Activated T-cell treated with anti-CD3 and anti-CD28 coated beads for 24 hours (primary cell): Measurements from ENCODE around the gene MIA2.
"Not testable (repeated sequence)": the region's sequence is repeated elsewhere in the genome, so short reads cannot be mapped to it uniquely, and the experiment has no call there.

Source experiments
- DNase-seq: peaks from one replicate; pipeline ENCODE4 v3.0.0-alpha.2; 2020; ENCODE audit warnings: low read depth

The MIA2 gene

DNA sequence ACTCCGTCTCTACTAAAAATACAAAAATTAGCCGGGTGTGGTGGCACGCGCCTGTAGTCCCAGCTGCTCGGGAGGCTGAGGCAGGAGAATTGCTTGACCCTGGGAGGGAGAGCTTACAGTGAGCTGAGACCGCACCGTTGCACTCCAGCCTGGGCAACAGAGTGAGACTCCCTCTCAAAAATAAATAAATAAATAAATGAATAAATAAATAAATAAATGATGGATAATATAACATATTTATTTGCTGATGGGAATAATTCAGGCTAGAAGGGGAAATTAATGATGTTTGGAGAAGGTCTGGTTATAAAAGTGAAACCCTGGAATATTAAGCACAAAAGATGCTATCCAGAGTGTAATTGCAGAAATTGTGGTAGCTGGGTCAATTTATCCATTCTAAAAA is 107.4 kb downstream of the MIA2 start:
- not testable (repeated sequence) for DNase-seq

DNA sequence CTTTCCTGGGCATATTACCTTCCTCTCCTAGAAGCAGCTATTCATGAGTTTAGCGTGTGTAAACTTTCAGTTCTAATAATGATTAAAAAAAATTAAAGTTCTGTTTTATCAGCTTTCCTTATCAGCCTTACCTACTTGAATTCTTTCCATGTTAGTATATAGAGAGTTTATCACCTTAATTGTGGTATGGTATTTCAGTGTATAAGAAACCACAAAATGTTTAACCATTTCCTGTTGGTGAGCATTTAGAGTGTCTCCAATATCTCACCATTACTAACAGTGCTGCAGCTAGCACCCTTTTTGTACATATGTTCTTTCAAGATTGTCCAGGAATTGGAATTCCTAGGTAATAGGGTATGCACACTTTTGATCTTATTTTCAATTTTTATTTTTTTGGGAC is 109.1 kb downstream of the MIA2 start:
- DNase-seq, result no peak

DNA sequence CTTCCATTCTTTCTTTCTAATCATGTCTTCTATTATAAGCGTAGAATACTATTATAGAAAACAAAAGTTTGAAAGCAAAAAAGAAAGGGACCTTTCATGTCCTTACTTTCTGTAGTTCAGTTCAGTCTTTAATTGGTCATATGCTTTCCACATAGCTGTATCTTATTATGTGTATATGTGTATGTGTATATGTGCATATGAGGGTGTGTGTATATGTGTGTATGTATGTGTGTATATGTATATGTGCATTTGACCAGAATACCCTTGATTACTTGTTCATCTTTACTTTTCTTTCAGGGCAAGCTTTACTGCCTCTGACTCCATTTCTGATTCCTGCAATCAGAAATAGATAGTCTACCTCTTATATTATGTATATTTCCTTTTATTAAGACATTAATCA is 109.9 kb downstream of the MIA2 start:
- no peak for DNase-seq

DNA sequence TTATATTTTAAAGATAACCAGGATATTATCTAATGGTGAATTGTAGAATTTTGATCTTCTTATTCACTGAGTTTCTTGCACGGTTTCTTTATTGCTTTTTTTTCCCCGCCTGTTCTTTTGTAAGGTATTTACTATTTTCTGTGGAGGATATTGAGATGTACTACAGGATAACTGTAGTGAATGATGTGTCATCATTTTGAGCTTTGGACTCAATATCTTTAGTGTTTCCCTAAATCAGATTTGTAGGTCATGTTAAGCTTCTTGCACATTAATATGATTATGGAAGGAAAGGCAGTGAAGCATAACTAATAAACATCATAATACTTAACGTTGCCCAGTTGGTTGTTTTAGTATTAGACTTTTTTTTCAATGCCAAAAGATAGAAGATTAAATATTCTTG is 117.2 kb downstream of the MIA2 start:
- DNase-seq, result no peak

DNA sequence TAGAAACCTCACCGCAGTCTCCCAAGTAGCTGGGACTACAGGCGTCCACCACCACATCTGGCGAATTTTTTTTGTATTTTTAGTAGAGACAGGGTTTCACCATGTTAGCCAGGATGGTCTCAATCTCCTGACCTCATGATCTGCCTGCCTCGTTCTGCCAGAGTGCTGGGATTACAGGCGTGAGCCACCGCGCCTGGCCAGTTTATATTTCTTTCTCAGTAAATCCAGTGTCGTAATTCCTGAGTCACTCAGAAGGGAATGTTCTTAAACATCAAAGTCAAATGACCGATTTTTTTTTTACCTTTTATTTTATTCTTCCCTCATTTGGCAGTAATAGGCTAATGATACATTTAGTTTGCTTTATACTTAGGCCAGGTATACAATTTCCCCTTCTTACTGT is 118.0 kb downstream of the MIA2 start:
- no peak for DNase-seq

DNA sequence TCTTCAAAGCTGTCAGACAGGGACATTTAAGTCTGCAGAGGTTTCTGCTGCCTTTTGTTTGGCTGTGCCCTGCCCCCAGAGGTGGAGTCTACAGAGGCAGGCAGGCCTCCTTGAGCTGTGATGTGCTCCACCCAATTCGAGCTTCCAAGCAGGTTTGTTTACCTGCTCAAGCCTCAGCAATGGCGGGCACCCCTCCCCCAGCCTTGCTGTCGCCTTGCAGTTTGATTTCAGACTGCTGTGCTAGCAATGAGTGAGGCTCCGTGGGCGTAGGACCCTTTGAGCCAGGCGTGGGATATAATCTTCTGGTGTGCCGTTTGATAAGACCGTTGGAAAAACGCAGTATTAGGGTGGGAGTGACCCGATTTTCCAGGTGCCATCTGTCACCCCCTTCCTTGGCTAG is 125.4 kb downstream of the MIA2 start:
- DNase-seq, result not testable (repeated sequence)

DNA sequence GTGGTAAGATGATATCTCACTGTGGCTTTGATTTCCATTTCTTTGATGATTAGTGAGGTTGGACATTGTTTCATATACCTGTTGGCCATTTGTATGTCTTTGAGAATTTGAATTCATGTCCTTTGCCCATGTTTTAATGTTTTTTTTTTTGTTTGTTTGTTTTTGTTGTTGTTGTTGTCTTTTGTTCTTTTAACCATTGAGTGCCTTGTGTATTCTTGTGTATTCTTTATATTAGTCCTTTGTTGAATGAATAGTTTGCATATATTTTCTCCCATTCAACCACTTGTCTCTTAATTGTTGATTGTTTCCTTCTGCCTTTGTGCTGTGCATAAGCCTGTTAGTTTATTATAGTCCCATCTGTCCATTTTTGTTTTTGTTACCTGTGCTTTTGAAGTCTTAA is 126.6 kb downstream of the MIA2 start:
- no peak for DNase-seq

DNA sequence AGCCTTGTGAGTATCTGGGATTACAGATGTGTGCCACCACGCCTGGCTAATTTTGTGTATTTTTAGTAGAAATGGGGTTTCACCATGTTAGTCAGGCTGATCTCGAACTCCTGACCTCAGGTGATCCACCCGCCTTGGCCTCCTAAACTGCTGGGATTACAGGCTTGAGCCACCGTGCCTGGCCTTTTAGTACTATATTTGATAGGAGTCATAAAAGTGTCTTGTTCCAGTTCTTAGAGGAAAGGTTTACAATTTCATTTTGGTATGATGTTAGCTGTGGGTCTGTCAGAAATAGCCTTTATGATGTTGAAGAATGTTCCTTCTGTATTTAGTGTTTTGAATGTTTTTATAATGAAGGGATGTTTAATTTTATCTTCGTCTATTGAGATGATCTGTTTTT is 127.8 kb downstream of the MIA2 start:
- not testable (repeated sequence) for DNase-seq

DNA sequence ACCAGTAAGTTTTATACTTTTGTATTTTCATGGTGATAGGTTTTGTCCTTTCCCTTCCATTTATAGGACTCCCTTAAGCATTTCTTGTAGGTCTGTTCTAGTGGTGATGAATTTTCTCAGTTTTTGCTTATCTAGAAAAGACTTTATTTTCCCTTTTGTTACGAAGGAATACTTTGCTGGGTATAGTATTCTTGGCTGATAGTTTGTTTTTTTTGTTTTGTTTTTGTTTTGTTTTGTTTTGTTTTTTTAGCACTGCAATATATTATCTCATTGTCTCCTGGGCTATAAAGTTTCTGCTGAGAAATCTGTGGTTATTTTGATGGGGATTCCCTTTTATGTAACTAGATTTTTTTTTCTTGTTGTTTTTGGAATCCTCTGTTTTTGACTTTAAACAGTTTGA is 130.8 kb downstream of the MIA2 start:
- DNase-seq, result no peak

DNA sequence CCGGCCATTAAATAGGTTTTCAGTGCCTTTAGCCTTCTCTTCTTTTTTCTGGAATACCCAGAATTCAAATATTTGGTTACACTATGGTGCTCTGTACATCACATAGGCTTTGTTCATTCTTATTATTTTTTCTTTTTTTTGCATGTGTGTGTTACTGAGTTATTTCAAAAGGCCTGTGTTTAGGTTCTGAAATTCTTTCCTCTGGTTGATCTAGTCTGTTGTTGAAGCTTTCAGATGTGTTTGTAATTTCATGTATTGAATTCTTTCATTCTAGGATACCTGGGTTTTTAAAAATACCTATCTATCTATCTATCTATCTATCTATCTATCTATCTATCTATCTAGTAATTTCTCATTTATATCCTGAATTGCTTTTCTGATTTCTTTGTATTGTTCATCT is 131.6 kb downstream of the MIA2 start:
- no peak for DNase-seq

DNA sequence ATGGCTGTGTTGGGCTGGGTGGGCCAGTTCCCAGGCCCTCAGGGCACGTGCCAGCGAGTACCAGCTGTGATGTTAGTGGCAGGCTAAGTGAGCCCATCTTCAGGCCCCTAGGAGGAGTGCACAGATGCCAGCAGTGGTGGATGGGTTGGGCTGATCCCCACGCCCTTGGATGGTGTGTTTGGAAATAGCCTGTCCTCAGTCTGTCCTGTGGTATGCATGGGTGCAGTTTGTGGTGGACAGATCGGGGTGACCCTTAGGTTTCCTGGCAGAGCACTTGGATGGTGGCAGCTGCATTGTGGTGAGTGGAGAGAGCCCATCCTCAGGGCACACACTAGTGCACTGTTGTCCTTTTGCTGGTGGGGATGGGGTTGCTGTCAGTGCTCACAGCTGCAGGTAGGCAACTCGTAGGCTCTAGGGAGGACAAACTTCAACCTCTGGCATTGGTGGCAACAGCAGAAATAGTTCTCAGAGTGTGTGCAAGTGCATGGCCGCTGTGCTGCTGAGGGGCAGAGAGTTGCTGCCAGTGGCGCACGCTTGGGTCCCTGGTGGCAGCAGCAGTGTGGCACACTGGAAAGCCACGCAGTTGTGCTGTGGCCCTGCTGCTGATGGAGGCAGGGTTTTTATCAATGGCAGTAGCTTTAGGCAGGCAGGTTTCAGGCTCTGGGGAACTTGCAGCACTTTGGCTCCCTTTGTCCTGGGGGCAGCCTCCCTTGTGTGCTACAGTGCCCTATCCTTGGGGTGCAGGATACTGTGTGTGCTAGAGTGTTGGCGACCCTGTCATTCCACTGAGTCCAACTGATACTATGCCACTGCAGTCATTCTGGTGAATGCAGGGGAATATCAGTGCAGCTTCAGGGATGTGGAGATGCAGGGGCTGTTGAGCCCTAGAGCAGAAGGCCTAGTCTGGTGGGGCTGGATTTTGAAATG is 133.0 kb downstream of the MIA2 start:
- DNase-seq, result no peak

DNA sequence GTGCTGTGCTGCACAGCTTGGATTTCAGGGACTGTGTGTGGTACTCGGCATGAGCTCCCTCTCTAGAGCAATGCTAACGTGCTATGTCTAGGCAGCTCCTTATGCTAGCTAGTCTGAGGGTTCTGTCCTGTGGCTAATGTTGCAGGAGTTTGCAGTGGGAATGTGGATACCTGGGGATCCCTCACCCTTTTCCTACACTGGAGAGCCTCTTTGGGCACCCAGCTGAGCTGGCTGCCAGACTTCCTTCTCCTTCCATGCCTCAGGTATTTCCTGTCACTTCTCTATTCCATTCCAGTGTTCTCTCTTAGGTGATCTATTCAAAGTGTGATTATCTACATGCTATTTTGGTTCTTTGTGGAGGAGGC is 133.7 kb downstream of the MIA2 start:
- no peak for DNase-seq

DNA sequence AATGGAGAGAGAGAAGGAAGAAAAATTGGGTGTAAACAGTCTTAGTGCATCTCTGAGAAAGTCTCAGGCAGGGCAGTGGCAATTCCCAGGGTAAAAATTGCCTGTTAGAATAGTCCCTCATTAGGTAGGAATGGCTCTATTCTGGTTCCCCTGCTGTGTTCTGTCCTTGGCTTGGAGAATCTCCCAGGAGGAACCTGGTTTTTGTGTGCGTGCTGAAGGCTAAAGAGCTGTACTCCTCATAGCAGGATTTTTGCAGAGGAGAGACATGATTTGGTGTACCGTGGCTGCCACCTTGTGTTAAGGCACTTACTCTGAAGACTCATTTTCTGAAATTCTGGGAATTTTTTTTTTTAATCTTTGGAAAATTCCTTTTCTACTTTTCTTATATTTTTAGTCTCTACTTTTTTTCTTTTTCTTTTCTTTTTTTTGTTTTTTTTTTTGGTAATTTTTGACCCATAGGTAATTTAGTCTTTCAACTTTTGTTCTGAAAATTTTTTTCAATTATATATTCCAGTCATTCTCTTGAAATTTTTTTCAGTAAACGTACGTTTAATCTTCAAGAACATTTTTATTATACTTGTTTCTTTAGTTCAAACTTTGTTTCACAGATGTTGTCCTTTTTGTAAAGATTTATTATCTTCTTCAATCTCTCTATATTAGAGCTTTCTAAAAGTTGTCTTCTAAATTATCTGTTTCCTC is 134.7 kb downstream of the MIA2 start:
- no peak for DNase-seq

DNA sequence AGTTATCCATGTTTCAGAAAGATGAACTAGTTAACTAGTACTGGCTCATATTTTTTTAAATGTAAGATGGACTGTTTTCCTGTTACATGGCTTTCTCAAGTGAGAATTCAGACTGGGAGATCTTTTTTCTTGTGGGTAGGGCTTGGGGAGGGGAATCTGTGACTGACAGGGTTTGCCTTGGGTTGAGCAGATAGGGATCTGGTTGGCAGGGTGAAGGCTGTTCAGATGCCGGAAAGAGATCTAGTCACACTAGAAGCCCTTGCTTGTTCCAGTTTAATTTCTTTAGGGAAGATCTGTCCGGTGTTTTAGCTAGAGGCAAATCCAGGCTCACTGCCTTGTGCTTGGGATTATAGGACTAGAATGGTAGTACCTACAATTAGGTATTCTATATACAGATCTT is 135.3 kb downstream of the MIA2 start:
- DNase-seq, result no peak

DNA sequence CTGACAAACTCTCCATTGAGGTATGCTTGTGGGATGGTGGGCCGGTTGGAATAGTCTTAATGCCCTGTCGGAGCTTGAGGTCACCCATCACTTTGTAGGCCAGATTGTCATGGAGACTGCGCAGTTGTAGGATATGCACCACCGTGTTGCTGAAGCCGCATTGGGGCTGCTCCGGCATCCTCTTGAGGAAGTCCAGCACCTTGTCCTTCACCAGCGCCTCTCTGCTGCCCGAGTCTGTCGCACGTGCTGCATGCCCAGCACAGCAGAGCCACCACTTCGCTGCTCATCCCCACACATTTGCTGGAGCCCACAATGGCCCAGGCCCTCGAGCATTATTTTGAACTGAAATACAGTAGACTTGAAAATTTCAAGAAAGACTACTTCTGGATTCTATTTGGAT is 136.7 kb downstream of the MIA2 start:
- no peak for DNase-seq

DNA sequence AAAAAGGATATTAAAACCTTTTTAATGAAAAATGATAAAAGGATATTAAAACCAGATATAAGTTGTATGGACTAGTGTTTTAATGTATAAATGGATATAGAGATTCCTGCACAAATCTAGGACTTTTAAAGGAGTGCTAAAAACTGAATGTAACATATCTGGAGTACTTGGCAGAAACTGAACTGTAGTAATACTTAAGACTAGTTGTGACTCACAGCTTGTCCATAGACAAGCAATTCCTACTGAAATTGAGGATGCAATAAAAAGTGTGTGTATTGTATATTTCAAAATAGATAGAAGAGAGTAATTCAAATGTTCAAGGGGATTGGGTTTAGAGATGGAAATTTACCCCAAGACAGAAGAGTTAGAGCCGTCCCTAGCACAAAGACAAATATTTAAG is 138.9 kb downstream of the MIA2 start:
- DNase-seq, result no peak

DNA sequence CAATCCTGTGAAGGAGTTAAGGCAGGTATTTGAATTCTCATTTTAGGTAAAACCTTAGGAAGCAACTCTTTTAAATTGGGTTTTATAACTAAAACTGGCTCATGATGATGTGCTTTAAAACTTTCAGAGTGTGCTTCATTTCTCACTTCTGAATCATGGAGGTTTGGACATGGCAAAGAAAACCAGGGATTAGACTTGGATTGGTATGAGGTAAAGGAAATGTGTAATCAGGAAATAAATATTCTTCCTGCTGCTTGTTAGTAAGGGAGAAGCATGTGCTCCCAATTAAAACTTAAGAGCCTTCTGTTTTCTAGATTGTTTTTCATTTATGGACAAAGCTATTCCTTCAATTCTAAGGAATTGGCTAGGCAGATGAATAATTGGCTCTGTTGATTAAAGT is 141.1 kb downstream of the MIA2 start:
- DNase-seq, result no peak

DNA sequence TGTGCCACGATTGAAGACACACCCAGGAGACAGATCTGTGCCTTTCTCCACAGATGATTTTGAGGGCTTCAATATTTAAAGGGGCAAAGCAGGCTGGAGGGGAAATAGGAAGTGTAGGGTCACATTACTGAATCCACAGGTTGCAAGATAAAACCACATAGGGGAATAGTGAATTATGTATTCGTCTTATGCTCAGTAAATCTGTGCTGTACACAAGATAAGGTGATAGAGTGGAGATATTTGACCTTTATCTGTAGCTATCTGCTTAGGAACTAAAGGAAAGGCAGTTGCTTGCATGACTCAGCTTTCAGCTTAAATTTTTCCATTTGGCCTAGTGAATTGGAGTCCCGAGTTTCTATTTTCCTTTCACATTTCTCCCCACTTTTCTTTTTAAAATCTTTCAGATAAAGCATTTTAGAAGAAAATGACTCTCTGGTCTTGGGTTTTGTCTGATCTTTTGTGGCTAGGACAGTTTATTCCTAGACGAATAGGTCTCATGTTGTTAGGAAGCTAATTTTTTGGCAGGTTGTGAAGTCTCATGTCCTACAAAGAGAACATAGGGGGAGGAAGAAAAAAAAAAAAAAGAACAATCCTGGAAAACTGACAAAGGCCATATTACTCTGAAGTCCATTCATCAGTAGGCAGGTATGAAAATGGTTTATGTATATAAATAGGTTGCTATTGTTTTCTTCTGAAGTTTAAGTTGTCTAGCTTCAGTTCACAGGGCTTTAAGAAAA is 143.1 kb downstream of the MIA2 start:
- no peak for DNase-seq

DNA sequence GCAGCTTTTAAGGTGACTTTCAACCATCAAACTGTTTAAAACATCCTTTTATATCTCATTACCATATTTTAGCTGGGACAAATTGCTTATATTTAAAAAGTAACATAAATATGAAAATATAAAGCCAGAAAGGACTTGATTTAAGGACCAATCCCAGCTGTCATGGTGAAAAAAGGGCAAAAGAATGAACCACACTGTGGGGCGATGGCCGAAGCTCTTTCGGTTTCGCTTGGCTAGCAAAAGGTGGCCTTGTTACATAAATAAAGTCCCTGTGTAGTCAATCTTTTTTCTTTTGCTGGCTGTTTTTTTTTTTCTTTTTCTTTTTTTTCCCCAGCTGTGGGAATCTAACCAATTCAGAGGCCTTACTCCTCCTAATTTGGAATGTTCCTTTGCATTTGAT is 147.7 kb downstream of the MIA2 start:
- DNase-seq, result no peak

DNA sequence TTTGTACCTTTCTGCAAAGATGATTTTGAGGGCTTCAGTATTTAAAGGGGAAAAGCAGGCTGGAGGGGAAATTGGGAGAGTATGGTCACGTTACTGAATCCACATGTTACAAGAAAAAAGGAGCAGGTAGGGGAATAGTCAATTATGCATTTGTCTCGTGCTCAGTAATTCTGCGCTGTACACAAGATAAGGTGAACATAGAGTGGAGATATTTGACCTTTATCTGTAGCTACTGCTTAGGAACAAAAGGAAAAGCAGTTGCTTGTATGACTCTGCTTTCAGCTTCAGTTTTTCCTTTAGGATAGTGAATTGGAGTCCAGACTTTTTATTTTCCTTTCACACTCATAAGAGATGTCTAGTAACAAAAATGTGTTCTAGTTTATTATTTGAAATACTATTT is 148.7 kb downstream of the MIA2 start:
- DNase-seq, result no peak

DNA sequence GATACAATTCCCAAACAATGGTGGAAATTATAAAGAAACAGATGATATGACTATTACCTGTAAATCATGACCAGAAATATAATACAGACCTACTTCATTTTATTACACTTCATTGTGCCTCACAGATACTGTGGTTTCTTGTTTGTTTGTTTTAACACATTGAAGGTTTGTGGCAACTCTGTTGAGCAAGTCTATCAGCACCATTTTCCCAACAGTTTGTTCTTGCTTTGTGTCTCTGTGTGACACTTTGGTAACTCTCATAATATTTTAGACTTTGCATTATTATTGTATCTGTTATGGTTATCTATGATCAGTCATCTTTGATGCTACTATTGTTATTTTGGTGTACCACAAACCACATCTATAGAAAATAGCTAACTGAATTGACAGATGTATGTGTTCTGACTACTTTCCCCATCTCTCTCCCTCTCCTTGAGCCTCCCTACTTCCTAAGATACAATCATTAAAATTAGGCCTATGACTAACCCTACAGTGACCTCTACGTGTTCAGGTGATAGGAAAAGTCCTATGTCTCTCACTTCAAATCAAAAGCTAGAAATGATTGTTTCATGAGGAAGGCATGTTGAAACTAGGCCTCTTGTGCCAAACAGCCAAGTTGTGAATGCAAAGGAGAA is 149.4 kb downstream of the MIA2 start:
- DNase-seq, result no peak

DNA sequence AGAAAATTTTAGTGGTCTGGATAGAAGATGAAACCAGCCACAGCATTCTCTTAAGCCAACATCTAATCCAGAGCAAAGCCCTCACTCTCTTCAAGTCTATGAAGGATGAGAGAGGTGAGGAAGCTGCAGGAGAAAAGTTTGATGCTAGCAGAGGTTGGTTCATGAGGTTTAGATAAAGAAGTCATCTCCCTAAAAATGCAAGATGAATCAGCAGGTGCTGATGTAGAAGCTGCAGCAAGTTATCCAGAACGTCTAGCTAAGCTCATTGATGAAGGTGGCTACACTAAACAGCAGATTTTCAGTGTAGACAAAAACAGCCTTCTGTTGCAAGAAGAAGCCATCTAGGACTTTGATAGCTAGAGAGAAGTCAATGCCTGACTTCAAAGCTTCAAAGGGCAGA is 150.0 kb downstream of the MIA2 start:
- DNase-seq, result no peak

DNA sequence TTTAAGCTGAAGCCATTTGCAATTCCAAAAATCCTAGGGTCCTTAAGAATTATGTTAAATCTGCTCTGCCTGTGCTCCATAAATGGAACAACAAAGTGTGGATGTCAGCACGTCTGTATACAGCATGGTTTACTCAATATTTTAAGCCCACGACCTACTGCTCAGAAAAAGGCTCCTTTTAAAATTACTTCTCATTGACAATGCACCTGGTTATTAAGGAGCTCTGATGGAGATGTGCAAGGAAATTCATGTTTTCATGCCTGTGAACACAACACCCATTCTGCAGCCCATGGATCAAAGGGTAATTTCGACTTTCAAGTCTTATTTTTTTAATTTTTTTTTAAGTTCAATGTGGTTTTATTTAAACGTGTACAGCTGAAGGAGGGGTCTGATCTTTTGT is 150.5 kb downstream of the MIA2 start:
- DNase-seq, result no peak
